ES-I3 (cell line): ENCODE measurements around the gene RUNDC3A.

Source experiments
- H3K36me3 ChIP-seq: 2 replicates; pipeline ENCODE4 v1.6.1; 2013; ENCODE audit warnings: mild to moderate bottlenecking, low read length, control low read depth, moderate library complexity; ENCODE audit not compliant: insufficient read depth
- H3K4me1 ChIP-seq: 2 replicates; pipeline ENCODE4 v1.6.1; 2013; ENCODE audit warnings: mild to moderate bottlenecking, control low read depth, low read length; ENCODE audit not compliant: insufficient read depth
- H3K9ac ChIP-seq: 2 replicates; pipeline ENCODE4 v1.6.1; 2013; ENCODE audit warnings: low read depth, mild to moderate bottlenecking, low read length, moderate library complexity
- H3K9me3 ChIP-seq: 2 replicates; pipeline ENCODE4 v1.6.1; 2013; ENCODE audit warnings: mild to moderate bottlenecking, low read length, moderate library complexity; ENCODE audit not compliant: control insufficient read depth, insufficient read depth

Gene RUNDC3A

GRCh38 chr17:44351464-44351863 lies 43.1 kb downstream of the RUNDC3A start:
- H3K36me3 ChIP-seq = no peaks in the 10 kb centered on the region
- no peaks in the 10 kb centered on the region for H3K9me3 ChIP-seq
- no peak overlapping the region for H3K9ac ChIP-seq
- H3K4me1 ChIP-seq = no peaks in the 10 kb centered on the region

- Histone ChIP-seq H3K9me3 (no peaks in the 10 kb centered on the region), H3K4me1 (no peaks in the 10 kb centered on the region), H3K36me3 (no peaks in the 10 kb centered on the region), H3K9ac (no peak overlapping the region)
These were observed 43.8 kb downstream of the RUNDC3A start for GRCh38 chr17:44351961-44352827.

GRCh38 chr17:44352828-44353671 lies 44.6 kb downstream of the RUNDC3A start:
- Histone ChIP-seq H3K9me3 (no peaks in the 10 kb centered on the region), H3K36me3 (no peaks in the 10 kb centered on the region), H3K4me1 (no peaks in the 10 kb centered on the region), H3K9ac (peak overlapping the region; percentile 68; the same call in 1 of the 2 replicates)

GRCh38 chr17:44353672-44354331 lies 45.4 kb downstream of the RUNDC3A start:
- Histone ChIP-seq H3K36me3 (no peaks in the 10 kb centered on the region), H3K9ac (peak overlapping the region; percentile 68; the same call in 1 of the 2 replicates), H3K9me3 (no peaks in the 10 kb centered on the region), H3K4me1 (no peaks in the 10 kb centered on the region)

GRCh38 chr17:44354582-44355561 lies 46.5 kb downstream of the RUNDC3A start:
- no peaks in the 10 kb centered on the region for H3K36me3 ChIP-seq
- peak overlapping the region; percentile 68; the same call in 1 of the 2 replicates for H3K9ac ChIP-seq
- no peaks in the 10 kb centered on the region for H3K4me1 ChIP-seq
- no peaks in the 10 kb centered on the region for H3K9me3 ChIP-seq

GRCh38 chr17:44355642-44356099 lies 47.3 kb downstream of the RUNDC3A start:
- Histone ChIP-seq H3K4me1 (peaks cover 4% of the 10 kb centered on the region; the same call in 1 of the 2 replicates), H3K9me3 (no peaks in the 10 kb centered on the region), H3K9ac (no peak overlapping the region), H3K36me3 (no peaks in the 10 kb centered on the region)

- Histone ChIP-seq H3K9me3 (no peaks in the 10 kb centered on the region), H3K9ac (no peak overlapping the region), H3K36me3 (no peaks in the 10 kb centered on the region), H3K4me1 (peaks cover 10% of the 10 kb centered on the region)
These were observed 47.8 kb downstream of the RUNDC3A start for GRCh38 chr17:44356241-44356640.

- H3K4me1 ChIP-seq = peaks cover 20% of the 10 kb centered on the region
These were observed 49.7 kb downstream of the RUNDC3A start for GRCh38 chr17:44358066-44358465.

GRCh38 chr17:44359006-44359405 lies 50.6 kb downstream of the RUNDC3A start:
- Histone ChIP-seq H3K9me3 (no peaks in the 10 kb centered on the region), H3K9ac (no peak overlapping the region), H3K4me1 (peaks cover 20% of the 10 kb centered on the region), H3K36me3 (no peaks in the 10 kb centered on the region)

More at GRCh38 chr17:44358066-44358465, 49.7 kb downstream of the RUNDC3A start:
- Histone ChIP-seq H3K36me3 (no peaks in the 10 kb centered on the region), H3K9ac (no peak overlapping the region), H3K9me3 (no peaks in the 10 kb centered on the region)

GRCh38 chr17:44359458-44360143 lies 51.2 kb downstream of the RUNDC3A start:
- H3K9ac ChIP-seq = no peak overlapping the region
- no peaks in the 10 kb centered on the region for H3K9me3 ChIP-seq
- no peaks in the 10 kb centered on the region for H3K36me3 ChIP-seq
- H3K4me1 ChIP-seq = peaks cover 20% of the 10 kb centered on the region

- Histone ChIP-seq H3K9ac (no peak overlapping the region), H3K36me3 (no peaks in the 10 kb centered on the region), H3K4me1 (peaks cover 20% of the 10 kb centered on the region), H3K9me3 (no peaks in the 10 kb centered on the region)
These were observed 51.7 kb downstream of the RUNDC3A start for GRCh38 chr17:44360144-44360533.

GRCh38 chr17:44360826-44361225 lies 52.4 kb downstream of the RUNDC3A start:
- no peak overlapping the region for H3K9ac ChIP-seq
- no peaks in the 10 kb centered on the region for H3K9me3 ChIP-seq
- H3K36me3 ChIP-seq = no peaks in the 10 kb centered on the region
- H3K4me1 ChIP-seq = peaks cover 20% of the 10 kb centered on the region
